Colonic mucosa (tissue), 4 donors: ENCODE measurements around the gene CDC73. TPM values are rescaled to one million over a fixed set of nuclear protein-coding genes. Genes with fewer than 3 reads are reported as not detected.

Experiments used
- DNase-seq: peaks from one replicate; pipeline ENCODE4 v3.0.0-alpha.2; 2020
- H3K27ac ChIP-seq: fragments of 200-600 bp; one replicate; pipeline ENCODE4 v1.8.0; 2021
- H3K27me3 ChIP-seq: fragments of 200-600 bp; one replicate; pipeline ENCODE4 v1.8.0; 2021
- H3K36me3 ChIP-seq: fragments of 200-600 bp; one replicate; pipeline ENCODE4 v1.8.0; 2021
- H3K4me1 ChIP-seq: fragments of 200-600 bp; one replicate; pipeline ENCODE4 v1.8.0; 2021; ENCODE audit warnings: mild to moderate bottlenecking
- H3K4me3 ChIP-seq: fragments of 200-600 bp; one replicate; pipeline ENCODE4 v1.8.0; 2021
- H3K9ac ChIP-seq, 2 donors: one replicate each; pipeline ENCODE4 v1.7.0; 2013; ENCODE audit warnings: control low read depth in 2 of 2, low read depth in 2 of 2, low read length in 2 of 2
- H3K9me3 ChIP-seq: fragments of 200-600 bp; one replicate; pipeline ENCODE4 v1.8.0; 2021
- intact Hi-C: fragments of 100-400 bp; cut with DNase I; formaldehyde crosslinking; loops from one replicate; pipeline ENCODE4 v1.14.1; 2022
- total RNA-seq, 2 donors: library from RNA; stranded (reverse); fragmentation: NEBNext Ultra II Directional in 1 of 2; extraction: Animal tissue kit (Norgen Biotek cat#: 25700) in 1 of 2; gene quantifications; one replicate each; pipeline ENCODE4 v1.2.1, GENCODE V29; 2021
- TF ChIP-seq, protein P1 (sequence below): fragments of 200-600 bp; IDR thresholded peaks from one replicate; pipeline ENCODE4 v1.8.0; 2022; ENCODE audit warnings: antibody characterized with exemption, mild to moderate bottlenecking
- donor health status: healthy.
- donor health status: DM: no; HTN: no; CAD: no.
- donor health status: DM: no; HTN: no; CAD: no.

The CDC73 gene
- total RNA-seq, 2 donors from 2014 or later, result 45.3 to 49.1 TPM

DNA sequence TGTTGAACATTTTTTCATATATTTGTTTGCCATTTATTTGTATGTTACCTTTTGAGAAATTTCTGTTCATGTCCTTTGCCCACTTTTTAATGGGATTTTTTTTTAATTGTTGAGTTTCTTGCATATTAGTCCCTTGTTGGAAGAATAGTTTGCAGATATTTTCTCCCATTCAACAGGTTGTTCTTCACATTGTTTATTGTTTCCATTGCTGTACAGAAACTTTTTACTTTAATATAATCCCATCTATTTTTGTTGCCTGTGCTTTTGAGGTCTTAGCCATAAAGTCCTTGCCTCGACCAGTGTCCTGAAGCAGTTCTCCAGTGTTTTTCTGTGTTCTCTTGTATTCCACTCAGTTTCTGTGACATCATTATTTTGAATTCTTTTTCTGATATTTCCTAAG is 118.8 kb downstream of the CDC73 start:
- H3K4me1 ChIP-seq, result no peaks in the 10 kb centered on the region
- intact Hi-C loops, result no loop called here
- no peaks in the 10 kb centered on the region for H3K27me3 ChIP-seq
- TF ChIP-seq, protein P1, sequence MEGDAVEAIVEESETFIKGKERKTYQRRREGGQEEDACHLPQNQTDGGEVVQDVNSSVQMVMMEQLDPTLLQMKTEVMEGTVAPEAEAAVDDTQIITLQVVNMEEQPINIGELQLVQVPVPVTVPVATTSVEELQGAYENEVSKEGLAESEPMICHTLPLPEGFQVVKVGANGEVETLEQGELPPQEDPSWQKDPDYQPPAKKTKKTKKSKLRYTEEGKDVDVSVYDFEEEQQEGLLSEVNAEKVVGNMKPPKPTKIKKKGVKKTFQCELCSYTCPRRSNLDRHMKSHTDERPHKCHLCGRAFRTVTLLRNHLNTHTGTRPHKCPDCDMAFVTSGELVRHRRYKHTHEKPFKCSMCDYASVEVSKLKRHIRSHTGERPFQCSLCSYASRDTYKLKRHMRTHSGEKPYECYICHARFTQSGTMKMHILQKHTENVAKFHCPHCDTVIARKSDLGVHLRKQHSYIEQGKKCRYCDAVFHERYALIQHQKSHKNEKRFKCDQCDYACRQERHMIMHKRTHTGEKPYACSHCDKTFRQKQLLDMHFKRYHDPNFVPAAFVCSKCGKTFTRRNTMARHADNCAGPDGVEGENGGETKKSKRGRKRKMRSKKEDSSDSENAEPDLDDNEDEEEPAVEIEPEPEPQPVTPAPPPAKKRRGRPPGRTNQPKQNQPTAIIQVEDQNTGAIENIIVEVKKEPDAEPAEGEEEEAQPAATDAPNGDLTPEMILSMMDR, result no peak
- H3K9me3 ChIP-seq, result no peaks in the 10 kb centered on the region
- H3K36me3 ChIP-seq, result no peaks in the 10 kb centered on the region
- DNase-seq, result no peak
- no peak overlapping the region for H3K4me3 ChIP-seq
- H3K27ac ChIP-seq, result no peak overlapping the region
- no peak overlapping the region for H3K9ac ChIP-seq

DNA sequence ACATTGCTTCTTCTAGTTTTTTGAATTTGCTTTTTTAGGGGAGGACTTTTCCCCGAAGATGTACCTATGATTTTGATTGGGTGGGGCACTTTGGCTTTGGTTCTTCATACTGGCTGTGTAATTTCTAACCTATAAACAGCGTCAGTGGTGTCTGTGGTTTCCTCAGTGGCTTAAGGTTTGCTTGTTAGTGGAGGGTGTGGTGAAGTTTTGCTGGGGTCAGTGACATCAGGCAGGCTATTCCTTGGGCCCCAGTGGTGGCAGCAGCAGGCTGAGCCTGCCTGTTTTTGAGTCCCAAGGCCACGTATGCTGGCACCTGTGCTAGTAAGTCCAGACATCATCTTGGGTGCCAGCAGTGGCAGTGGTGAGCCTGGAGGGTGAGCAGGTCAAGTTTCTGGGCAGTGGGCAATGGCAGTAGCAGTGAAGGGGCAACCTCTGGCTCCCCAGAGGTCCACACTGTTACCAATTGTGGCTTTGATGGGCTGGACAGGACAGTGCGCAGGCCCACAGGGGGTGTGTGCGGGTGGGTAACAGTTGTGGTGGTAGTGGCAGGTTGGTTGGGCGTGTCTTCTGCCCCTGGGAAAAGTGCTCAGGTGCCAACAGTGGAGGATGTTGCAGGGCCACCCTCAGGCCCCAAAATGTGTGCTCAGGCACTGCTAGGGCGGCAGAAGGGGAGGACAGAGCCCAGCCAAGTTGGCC is 119.4 kb downstream of the CDC73 start:
- Histone ChIP-seq H3K36me3 (no peaks in the 10 kb centered on the region), H3K9ac (no peak overlapping the region), H3K27ac (no peak overlapping the region), H3K9me3 (no peaks in the 10 kb centered on the region), H3K4me1 (no peaks in the 10 kb centered on the region), H3K4me3 (no peak overlapping the region), H3K27me3 (no peaks in the 10 kb centered on the region)
- DNase-seq, result no peak
- intact Hi-C loops, result no loop called here
- TF ChIP-seq, protein P1, result no peak

DNA sequence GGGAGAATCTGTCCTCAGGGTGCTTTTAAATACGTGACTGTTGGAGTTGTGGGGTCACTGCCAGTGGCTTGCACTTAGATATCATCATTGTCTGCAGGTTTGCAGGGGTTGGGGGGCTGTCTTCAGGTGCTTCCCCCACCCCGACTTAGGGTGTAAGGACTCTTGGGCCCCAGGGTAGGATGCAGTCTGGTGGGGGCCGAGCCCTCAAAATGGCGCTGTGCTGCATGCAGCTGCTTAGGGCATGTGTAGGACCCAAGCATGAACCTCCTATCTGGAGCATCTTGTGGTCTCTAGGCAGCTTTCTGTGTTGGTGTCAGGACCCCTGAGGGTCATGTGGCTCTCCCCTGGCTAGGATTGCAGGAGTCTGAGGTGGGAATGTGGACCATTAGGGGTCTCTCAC is 120.2 kb downstream of the CDC73 start:
- no peaks in the 10 kb centered on the region for H3K36me3 ChIP-seq
- intact Hi-C loops, result no loop called here
- no peak for DNase-seq
- H3K27me3 ChIP-seq, result no peaks in the 10 kb centered on the region
- H3K4me3 ChIP-seq, result no peak overlapping the region
- H3K9ac ChIP-seq, result no peak overlapping the region
- no peaks in the 10 kb centered on the region for H3K4me1 ChIP-seq
- TF ChIP-seq, protein P1, result no peak
- H3K9me3 ChIP-seq, result no peaks in the 10 kb centered on the region
- H3K27ac ChIP-seq, result no peak overlapping the region

DNA sequence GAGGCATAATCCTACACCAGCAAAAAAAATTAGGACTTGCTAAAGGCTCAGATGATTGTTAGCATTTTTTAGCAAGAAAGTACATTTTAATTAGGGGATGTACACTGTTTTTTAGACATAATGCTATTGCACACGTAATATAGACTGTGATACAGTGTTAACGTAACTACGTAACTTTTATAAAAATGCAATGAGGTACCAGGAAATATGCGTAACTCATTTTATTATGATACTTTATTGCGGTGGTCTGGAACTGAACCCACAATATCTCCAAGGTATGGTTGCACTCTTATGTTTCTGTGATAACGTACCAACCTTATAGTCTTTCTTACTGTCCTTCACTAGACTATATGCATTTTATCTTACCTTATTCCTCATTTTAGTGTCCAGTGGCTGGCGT is 127.4 kb downstream of the CDC73 start:
- no peak for DNase-seq
- TF ChIP-seq, protein P1, result no peak
- H3K4me1 ChIP-seq, result no peaks in the 10 kb centered on the region
- no peak overlapping the region for H3K4me3 ChIP-seq
- H3K36me3 ChIP-seq, result no peaks in the 10 kb centered on the region
- intact Hi-C loops, result no loop called here
- no peaks in the 10 kb centered on the region for H3K9me3 ChIP-seq
- H3K27ac ChIP-seq, result no peak overlapping the region
- no peak overlapping the region for H3K9ac ChIP-seq
- no peaks in the 10 kb centered on the region for H3K27me3 ChIP-seq

DNA sequence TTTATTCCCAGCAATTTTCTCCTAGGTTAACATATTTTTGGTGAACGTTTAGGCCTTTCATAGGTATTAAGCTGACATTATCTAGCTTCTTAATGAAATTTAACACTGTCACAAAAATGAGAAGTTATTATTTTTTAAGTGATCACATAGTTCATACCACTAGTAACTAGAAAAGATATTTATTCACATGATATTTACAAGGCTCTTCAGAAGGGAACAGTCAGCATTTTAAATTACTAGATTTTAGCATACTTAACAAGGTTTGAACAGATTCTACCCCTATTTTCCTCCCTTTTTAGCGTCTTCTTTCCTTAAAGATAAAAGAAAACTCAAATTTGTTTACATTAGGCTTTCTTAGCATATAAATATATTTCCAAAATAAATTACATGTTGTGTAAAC is 130.1 kb downstream of the CDC73 start:
- intact Hi-C loops, result no loop called here
- DNase-seq, result no peak
- no peaks in the 10 kb centered on the region for H3K9me3 ChIP-seq
- no peaks in the 10 kb centered on the region for H3K27me3 ChIP-seq
- no peak overlapping the region for H3K4me3 ChIP-seq
- H3K4me1 ChIP-seq, result no peaks in the 10 kb centered on the region
- TF ChIP-seq, protein P1, result no peak
- H3K36me3 ChIP-seq, result no peaks in the 10 kb centered on the region
- no peak overlapping the region for H3K9ac ChIP-seq
- H3K27ac ChIP-seq, result no peak overlapping the region
